Measurements from ENCODE around the gene PANX3.

The PANX3 gene

GRCh38 chr11:124611064-124611463 lies at the start of gene PANX3:
Gene PANX3, plus strand, starts transcription at chr11:124611428. Its CDS starts 129 bp downstream, at chr11:124611557.
- no peak within 1 kb of the TSS for H3K4me3 ChIP-seq (ENCODE audit: low read length)
- no peak for DNase-seq (ENCODE audit: low read depth)
- TF ChIP-seq CTCF (conservative IDR thresholded peaks at IDR 0.05; ENCODE audit: low read depth, low read length): no peak

- no peak for TF ChIP-seq CTCF (conservative IDR thresholded peaks at IDR 0.05; ENCODE audit: low read depth, low read length)
- H3K4me3 ChIP-seq (ENCODE audit: low read length): no peak within 1 kb of the TSS
- no peak for DNase-seq (ENCODE audit: low read depth)
These were observed 41.5 kb upstream of the PANX3 start, which contains the start of gene OR8A1 for GRCh38 chr11:124569697-124570096. Gene OR8A1, plus strand, starts transcription at chr11:124569997. Its CDS starts 123 bp downstream, at chr11:124570120.

- TF ChIP-seq CTCF (conservative IDR thresholded peaks at IDR 0.05; ENCODE audit: low read depth, low read length): no peak
- no peak overlapping the region for H3K4me3 ChIP-seq (ENCODE audit: low read length)
- no peak for DNase-seq (ENCODE audit: low read depth)
These were observed 41.1 kb upstream of the PANX3 start for GRCh38 chr11:124570160-124570559.

- DNase-seq (ENCODE audit: low read depth): no peak
- TF ChIP-seq CTCF (conservative IDR thresholded peaks at IDR 0.05; ENCODE audit: low read depth, low read length): no peak
- H3K4me3 ChIP-seq (ENCODE audit: low read length): no peak overlapping the region
These were observed 33.4 kb upstream of the PANX3 start for GRCh38 chr11:124577716-124578427.

GRCh38 chr11:124578761-124579160 lies 32.5 kb upstream of the PANX3 start:
- no peak overlapping the region for H3K4me3 ChIP-seq (ENCODE audit: low read length)
- no peak for DNase-seq (ENCODE audit: low read depth)
- TF ChIP-seq CTCF (conservative IDR thresholded peaks at IDR 0.05; ENCODE audit: low read depth, low read length): no peak

- no peak overlapping the region for H3K4me3 ChIP-seq (ENCODE audit: low read length)
- no peak for TF ChIP-seq CTCF (conservative IDR thresholded peaks at IDR 0.05; ENCODE audit: low read depth, low read length)
- no peak for DNase-seq (ENCODE audit: low read depth)
These were observed 29.4 kb upstream of the PANX3 start for GRCh38 chr11:124581817-124582216.

- TF ChIP-seq CTCF (conservative IDR thresholded peaks at IDR 0.05; ENCODE audit: low read depth, low read length): no peak
- no peak for DNase-seq (ENCODE audit: low read depth)
- no peak overlapping the region for H3K4me3 ChIP-seq (ENCODE audit: low read length)
These were observed 28.7 kb upstream of the PANX3 start for GRCh38 chr11:124582565-124582964.

All from retinal pigment epithelial cell (primary cell).